Skeletal muscle satellite cell (primary cell): ENCODE data around the gene APP.

Source experiments
- H3K27me3 ChIP-seq: 2 replicates; pipeline ENCODE4 v1.7.0; 2013; ENCODE audit warnings: low read length; ENCODE audit not compliant: control insufficient read depth, insufficient read depth
- H3K36me3 ChIP-seq: 2 replicates; pipeline ENCODE4 v1.7.0; 2013; ENCODE audit warnings: mild to moderate bottlenecking, control low read depth, low read length; ENCODE audit not compliant: insufficient read depth
- H3K4me1 ChIP-seq: 2 replicates; pipeline ENCODE4 v1.7.0; 2013; ENCODE audit warnings: low read length; ENCODE audit not compliant: control insufficient read depth, insufficient read depth
- H3K4me2 ChIP-seq: 2 replicates; pipeline ENCODE4 v1.7.0; 2013; ENCODE audit warnings: mild to moderate bottlenecking, low read length
- H3K4me3 ChIP-seq: 2 replicates; pipeline ENCODE4 v1.7.0; 2013; ENCODE audit warnings: low read length
- H3K9ac ChIP-seq: 2 replicates; pipeline ENCODE4 v1.7.0; 2013; ENCODE audit warnings: mild to moderate bottlenecking, low read depth, low read length, moderate library complexity
- H3K9me3 ChIP-seq: replicated peaks from 2 replicates; pipeline ENCODE4 v1.7.0; 2013; ENCODE audit warnings: mild to moderate bottlenecking, control low read depth, low read length

The APP gene

GRCh38 chr21:26112127-26112742 is 58.3 kb downstream of the APP start:
- Histone ChIP-seq H3K36me3 (peaks cover 30% of the 10 kb centered on the region), H3K27me3 (no peaks in the 10 kb centered on the region), H3K9me3 (no peaks in the 10 kb centered on the region), H3K9ac (no peak overlapping the region), H3K4me2 (no peak overlapping the region), H3K4me3 (no peak overlapping the region), H3K4me1 (peaks cover 13% of the 10 kb centered on the region)

GRCh38 chr21:26110715-26111114 is 59.9 kb downstream of the APP start:
- no peaks in the 10 kb centered on the region for H3K27me3 ChIP-seq
- H3K4me3 ChIP-seq: no peak overlapping the region
- H3K4me1 ChIP-seq: peaks cover 6% of the 10 kb centered on the region
- H3K36me3 ChIP-seq: peaks cover 30% of the 10 kb centered on the region
- H3K9ac ChIP-seq: no peak overlapping the region
- no peaks in the 10 kb centered on the region for H3K9me3 ChIP-seq
- H3K4me2 ChIP-seq: no peak overlapping the region

- peaks cover 2% of the 10 kb centered on the region for H3K4me1 ChIP-seq
- no peak overlapping the region for H3K4me3 ChIP-seq
- no peak overlapping the region for H3K9ac ChIP-seq
- H3K27me3 ChIP-seq: no peaks in the 10 kb centered on the region
- no peaks in the 10 kb centered on the region for H3K9me3 ChIP-seq
- peaks cover 34% of the 10 kb centered on the region for H3K36me3 ChIP-seq
- H3K4me2 ChIP-seq: no peak overlapping the region
These were observed 63.1 kb downstream of the APP start for GRCh38 chr21:26107429-26107828.

- Histone ChIP-seq H3K9ac (no peak overlapping the region), H3K36me3 (peaks cover 32% of the 10 kb centered on the region), H3K4me2 (no peak overlapping the region), H3K27me3 (no peaks in the 10 kb centered on the region), H3K4me1 (no peaks in the 10 kb centered on the region), H3K4me3 (no peak overlapping the region), H3K9me3 (no peaks in the 10 kb centered on the region)
These were observed 64.0 kb downstream of the APP start for GRCh38 chr21:26106562-26106961.

- H3K4me1 ChIP-seq: no peaks in the 10 kb centered on the region
- H3K4me3 ChIP-seq: no peak overlapping the region
These were observed 64.8 kb downstream of the APP start for GRCh38 chr21:26105819-26106218.

GRCh38 chr21:26100573-26100972 is 70.0 kb downstream of the APP start:
- Histone ChIP-seq H3K9me3 (no peaks in the 10 kb centered on the region), H3K36me3 (peaks cover 4% of the 10 kb centered on the region), H3K27me3 (no peaks in the 10 kb centered on the region), H3K4me3 (no peak overlapping the region), H3K9ac (no peak overlapping the region), H3K4me1 (no peaks in the 10 kb centered on the region), H3K4me2 (no peak overlapping the region)

More at GRCh38 chr21:26105819-26106218, 64.8 kb downstream of the APP start:
- H3K9ac ChIP-seq: no peak overlapping the region
- H3K9me3 ChIP-seq: no peaks in the 10 kb centered on the region
- H3K4me2 ChIP-seq: no peak overlapping the region
- no peaks in the 10 kb centered on the region for H3K27me3 ChIP-seq
- peaks cover 25% of the 10 kb centered on the region for H3K36me3 ChIP-seq

- Histone ChIP-seq H3K36me3 (peaks cover 4% of the 10 kb centered on the region), H3K4me1 (no peaks in the 10 kb centered on the region), H3K4me3 (no peak overlapping the region), H3K27me3 (no peaks in the 10 kb centered on the region), H3K9ac (no peak overlapping the region), H3K9me3 (no peaks in the 10 kb centered on the region), H3K4me2 (no peak overlapping the region)
These were observed 70.9 kb downstream of the APP start for GRCh38 chr21:26099610-26100219.

GRCh38 chr21:26098772-26099397 is 71.7 kb downstream of the APP start:
- H3K4me1 ChIP-seq: no peaks in the 10 kb centered on the region
- no peak overlapping the region for H3K4me2 ChIP-seq
- H3K27me3 ChIP-seq: no peaks in the 10 kb centered on the region
- H3K4me3 ChIP-seq: no peak overlapping the region
- no peak overlapping the region for H3K9ac ChIP-seq
- no peaks in the 10 kb centered on the region for H3K9me3 ChIP-seq
- H3K36me3 ChIP-seq: peaks cover 4% of the 10 kb centered on the region

- H3K4me2 ChIP-seq: no peak overlapping the region
- H3K27me3 ChIP-seq: no peaks in the 10 kb centered on the region
- H3K9me3 ChIP-seq: no peaks in the 10 kb centered on the region
- no peaks in the 10 kb centered on the region for H3K36me3 ChIP-seq
- no peaks in the 10 kb centered on the region for H3K4me1 ChIP-seq
- H3K9ac ChIP-seq: no peak overlapping the region
- no peak overlapping the region for H3K4me3 ChIP-seq
These were observed 73.1 kb downstream of the APP start for GRCh38 chr21:26097475-26097874.

GRCh38 chr21:26096494-26097371 is 73.8 kb downstream of the APP start:
- H3K9me3 ChIP-seq: no peaks in the 10 kb centered on the region
- no peak overlapping the region for H3K4me3 ChIP-seq
- H3K36me3 ChIP-seq: no peaks in the 10 kb centered on the region
- no peak overlapping the region for H3K9ac ChIP-seq
- no peaks in the 10 kb centered on the region for H3K27me3 ChIP-seq
- H3K4me1 ChIP-seq: no peaks in the 10 kb centered on the region
- no peak overlapping the region for H3K4me2 ChIP-seq

GRCh38 chr21:26095131-26095530 is 75.4 kb downstream of the APP start:
- Histone ChIP-seq H3K9ac (no peak overlapping the region), H3K4me1 (no peaks in the 10 kb centered on the region), H3K36me3 (no peaks in the 10 kb centered on the region), H3K27me3 (no peaks in the 10 kb centered on the region), H3K4me3 (no peak overlapping the region), H3K4me2 (no peak overlapping the region), H3K9me3 (no peaks in the 10 kb centered on the region)
